BE2C (cell line): ENCODE results near the gene PRLH.

Source experiments
- DNase-seq: peaks from one replicate; pipeline ENCODE4 v3.0.0-alpha.2; 2020
- H3K27me3 ChIP-seq: fragments of 250-450 bp; sonication (Bioruptor Pico); 2 replicates; pipeline ENCODE4 v1.5.1; 2020; ENCODE audit warnings: mild to moderate bottlenecking
- H3K36me3 ChIP-seq: fragments of 250-450 bp; sonication (Bioruptor Pico); 2 replicates; pipeline ENCODE4 v1.5.1; 2020; ENCODE audit warnings: mild to moderate bottlenecking
- H3K4me1 ChIP-seq: fragments of 250-450 bp; sonication (Bioruptor Pico); 2 replicates; pipeline ENCODE4 v1.5.1; 2020
- H3K4me3 ChIP-seq: 2 replicates; pipeline ENCODE4 v1.5.1; 2011; ENCODE audit warnings: low read depth, low read length
- H3K9me3 ChIP-seq: fragments of 250-450 bp; sonication (Bioruptor Pico); 2 replicates; pipeline ENCODE4 v1.5.1; 2020
- CTCF ChIP-seq: IDR thresholded peaks from 2 replicates; pipeline ENCODE4 v1.5.1; 2012; ENCODE audit warnings: mild to moderate bottlenecking, low read depth, low read length

PRLH gene

GRCh38 chr2:237590272-237591140 is 24.1 kb downstream of the PRLH start, which contains the start of gene RAB17:
TSS of gene RAB17 (minus strand) at chr2:237590734. CDS start at chr2:237586154, 4,580 bp downstream.
- H3K27me3 ChIP-seq, result no peaks in the 10 kb centered on the region
- no peaks in the 10 kb centered on the region for H3K9me3 ChIP-seq
- TF ChIP-seq CTCF, result no peak
- H3K36me3 ChIP-seq, result no peaks in the 10 kb centered on the region
- H3K4me1 ChIP-seq, result no peaks in the 10 kb centered on the region
- no peak for DNase-seq
- no peak within 1 kb of the TSS for H3K4me3 ChIP-seq

GRCh38 chr2:237591141-237591881 is 24.9 kb downstream of the PRLH start:
- Histone ChIP-seq H3K27me3 (no peaks in the 10 kb centered on the region), H3K36me3 (no peaks in the 10 kb centered on the region), H3K4me1 (no peaks in the 10 kb centered on the region), H3K9me3 (no peaks in the 10 kb centered on the region), H3K4me3 (no peak overlapping the region)
- no peak for DNase-seq
- no peak for TF ChIP-seq CTCF

- no peak for TF ChIP-seq CTCF
- Histone ChIP-seq H3K4me1 (no peaks in the 10 kb centered on the region), H3K4me3 (no peak overlapping the region), H3K36me3 (no peaks in the 10 kb centered on the region), H3K9me3 (no peaks in the 10 kb centered on the region), H3K27me3 (no peaks in the 10 kb centered on the region)
- DNase-seq, result no peak
Measured at GRCh38 chr2:237592425-237592980, 26.1 kb downstream of the PRLH start.

- no peaks in the 10 kb centered on the region for H3K4me1 ChIP-seq
- DNase-seq, result no peak
- no peaks in the 10 kb centered on the region for H3K9me3 ChIP-seq
- no peak for TF ChIP-seq CTCF
- no peaks in the 10 kb centered on the region for H3K27me3 ChIP-seq
- H3K4me3 ChIP-seq, result no peak overlapping the region
- H3K36me3 ChIP-seq, result no peaks in the 10 kb centered on the region
Measured at GRCh38 chr2:237593036-237593435, 26.7 kb downstream of the PRLH start.

GRCh38 chr2:237593596-237594320 is 27.4 kb downstream of the PRLH start:
- Histone ChIP-seq H3K27me3 (no peaks in the 10 kb centered on the region), H3K9me3 (no peaks in the 10 kb centered on the region), H3K4me3 (no peak overlapping the region), H3K36me3 (no peaks in the 10 kb centered on the region), H3K4me1 (no peaks in the 10 kb centered on the region)
- TF ChIP-seq CTCF, result no peak
- DNase-seq, result no peak
